Measurements from ENCODE around the gene FTCDNL1.

GRCh38 chr2:199807966-199808365 is 43.0 kb downstream of the FTCDNL1 start:
- TF ChIP-seq, protein P1, sequence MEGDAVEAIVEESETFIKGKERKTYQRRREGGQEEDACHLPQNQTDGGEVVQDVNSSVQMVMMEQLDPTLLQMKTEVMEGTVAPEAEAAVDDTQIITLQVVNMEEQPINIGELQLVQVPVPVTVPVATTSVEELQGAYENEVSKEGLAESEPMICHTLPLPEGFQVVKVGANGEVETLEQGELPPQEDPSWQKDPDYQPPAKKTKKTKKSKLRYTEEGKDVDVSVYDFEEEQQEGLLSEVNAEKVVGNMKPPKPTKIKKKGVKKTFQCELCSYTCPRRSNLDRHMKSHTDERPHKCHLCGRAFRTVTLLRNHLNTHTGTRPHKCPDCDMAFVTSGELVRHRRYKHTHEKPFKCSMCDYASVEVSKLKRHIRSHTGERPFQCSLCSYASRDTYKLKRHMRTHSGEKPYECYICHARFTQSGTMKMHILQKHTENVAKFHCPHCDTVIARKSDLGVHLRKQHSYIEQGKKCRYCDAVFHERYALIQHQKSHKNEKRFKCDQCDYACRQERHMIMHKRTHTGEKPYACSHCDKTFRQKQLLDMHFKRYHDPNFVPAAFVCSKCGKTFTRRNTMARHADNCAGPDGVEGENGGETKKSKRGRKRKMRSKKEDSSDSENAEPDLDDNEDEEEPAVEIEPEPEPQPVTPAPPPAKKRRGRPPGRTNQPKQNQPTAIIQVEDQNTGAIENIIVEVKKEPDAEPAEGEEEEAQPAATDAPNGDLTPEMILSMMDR (IDR thresholded peaks at IDR 0.05; ENCODE audit: insufficient read depth, low read depth, low read length): no peak
- no peak for TF ChIP-seq EZH2 (IDR thresholded peaks at IDR 0.05; ENCODE audit: insufficient read depth, low read length)
